A549 (cell line): Measurements from ENCODE around the gene KRT7. TPM values are rescaled to one million over a fixed set of nuclear protein-coding genes. Genes with fewer than 3 reads are reported as not detected.

Source experiments
- ATAC-seq, 2 experiments: fragments of 200-7000 bp in 1 of 2; fragments of >200 bp in 1 of 2; cut with Nextera tagmentation in 1 of 2; cut with Tn5 transposase in 1 of 2; 3 replicates each; pipeline versions ENCODE4 v1.8.0 to v1.9.1; 2018 to 2020; ENCODE audit warnings: mild to moderate bottlenecking in 1 of 2, moderate library complexity in 1 of 2
- CTCF ChIA-PET: fragments of 300-600 bp; sonication (Branson Sonifier 250); formaldehyde crosslinking; extraction: SDS; loops from one replicate; lab custom pipeline; 2021; ENCODE audit warnings: antibody characterized with exemption, inconsistent platforms; lab: Yijun Ruan, JAX
- POLR2A ChIA-PET: fragments of 350-600 bp; formaldehyde crosslinking; extraction: SDS; loops from one replicate; lab custom pipeline; 2021; ENCODE audit warnings: antibody characterized with exemption, inconsistent platforms; lab: Yijun Ruan, JAX
- DNase-seq, 2 experiments: peaks; one replicate each; pipeline versions ENCODE4 v3.0.0 to v3.0.0-alpha.2; 2011 to 2016; ENCODE audit warnings: low read depth in 1 of 2, low spot score in 1 of 2
- FAIRE-seq: peaks from 2 replicates; lab custom pipeline; 2011; peaks lifted over from hg19 to GRCh38; lab: Jason Lieb, UNC
- H3K27ac ChIP-seq, 2 experiments: fragments of >200 bp; sonication (Bioruptor Twin); formaldehyde crosslinking; 3 replicates each; pipeline ENCODE4 v1.5.1; 2016 to 2017
- H3K4me1 ChIP-seq: fragments of >200 bp; sonication (Bioruptor Twin); formaldehyde crosslinking; 3 replicates; pipeline ENCODE4 v1.6.1; 2016
- H3K4me2 ChIP-seq: fragments of >200 bp; sonication (Bioruptor Twin); formaldehyde crosslinking; 3 replicates; pipeline ENCODE4 v1.6.1; 2016
- H3K4me3 ChIP-seq: fragments of >200 bp; sonication (Bioruptor Twin); formaldehyde crosslinking; 3 replicates; pipeline ENCODE4 v1.5.1; 2016
- H3K9me3 ChIP-seq: fragments of >200 bp; sonication (Bioruptor Twin); formaldehyde crosslinking; 3 replicates; pipeline ENCODE4 v1.6.1; 2016
- BHLHE40 ChIP-seq: IDR thresholded peaks from 2 replicates; pipeline ENCODE4 v1.6.1; 2012; ENCODE audit warnings: low read depth, low read length, inconsistent platforms
- CEBPB ChIP-seq, 2 experiments: fragments of >200 bp in 1 of 2; sonication (Bioruptor Twin) in 1 of 2; formaldehyde crosslinking in 1 of 2; IDR thresholded peaks; 2 replicates each; pipeline ENCODE4 v1.6.1; 2012 to 2016
- CHD4 ChIP-seq: fragments of 200-600 bp; sonication (generic); IDR thresholded peaks from 2 replicates; pipeline ENCODE4 v1.6.1; 2016; ENCODE audit warnings: antibody characterized with exemption, mild to moderate bottlenecking, borderline replicate concordance
- EP300 ChIP-seq, 2 experiments: fragments of >200 bp; sonication (Bioruptor Twin); formaldehyde crosslinking; IDR thresholded peaks; 2 replicates in 1 of 2; 3 replicates in 1 of 2; pipeline ENCODE4 v1.6.1; 2016 to 2017
- ESRRA ChIP-seq: fragments of 150-350 bp; IDR thresholded peaks from 2 replicates; pipeline ENCODE4 v1.6.1; 2014; ENCODE audit warnings: mild to moderate bottlenecking, low read length, borderline replicate concordance
- FOSL2 ChIP-seq, 2 experiments: fragments of 450-650 bp in 1 of 2; fragments of >200 bp in 1 of 2; sonication (Bioruptor Twin) in 1 of 2; formaldehyde crosslinking; IDR thresholded peaks; 2 replicates each; pipeline versions ENCODE4 v1.5.0 to v1.6.1; 2016 to 2020; ENCODE audit warnings: mild to moderate bottlenecking in 1 of 2, moderate library complexity in 1 of 2
- HDAC2 ChIP-seq: fragments of 200-600 bp; sonication (generic); IDR thresholded peaks from 2 replicates; pipeline ENCODE4 v1.6.1; 2016
- HOXA7 ChIP-seq: fragments of 250-450 bp; sonication (Bioruptor Pico); IDR thresholded peaks from 2 replicates; pipeline ENCODE4 v1.5.0; 2020; ENCODE audit warnings: mild to moderate bottlenecking, moderate library complexity
- JUN ChIP-seq, 2 experiments: fragments of >200 bp; sonication (Bioruptor Twin); formaldehyde crosslinking; IDR thresholded peaks; 2 replicates in 1 of 2; 3 replicates in 1 of 2; pipeline ENCODE4 v1.6.1; 2016 to 2017
- JUNB ChIP-seq: fragments of >200 bp; sonication (Bioruptor Twin); formaldehyde crosslinking; IDR thresholded peaks from 2 replicates; pipeline ENCODE4 v1.6.1; 2016
- MAFK ChIP-seq: fragments of 450-650 bp; IDR thresholded peaks from 2 replicates; pipeline ENCODE4 v1.6.1; 2014; ENCODE audit not compliant: partially characterized antibody
- MAX ChIP-seq: IDR thresholded peaks from 2 replicates; pipeline ENCODE4 v1.6.1; 2012
- MYC ChIP-seq: IDR thresholded peaks from 2 replicates; pipeline ENCODE4 v1.6.1; 2012; ENCODE audit warnings: mild to moderate bottlenecking, inconsistent platforms, low read length, improper control_type of control experiment, borderline replicate concordance
- NFE2L2 ChIP-seq: fragments of 150-350 bp; conservative IDR thresholded peaks from 2 replicates; pipeline ENCODE4 v1.6.1; 2014; ENCODE audit warnings: low read length
- POLR2A ChIP-seq: IDR thresholded peaks from 2 replicates; pipeline ENCODE4 v1.6.1; 2012; ENCODE audit warnings: mild to moderate bottlenecking, low read length
- POLR2AphosphoS2 ChIP-seq: conservative IDR thresholded peaks from 2 replicates; pipeline ENCODE4 v1.6.1; 2012; ENCODE audit warnings: low read length, improper control_type of control experiment, inconsistent platforms
- RAD21 ChIP-seq, 2 experiments: fragments of >200 bp in 1 of 2; sonication (Bioruptor Twin) in 1 of 2; formaldehyde crosslinking in 1 of 2; IDR thresholded peaks in 1 of 2; conservative IDR thresholded peaks in 1 of 2; 2 replicates in 1 of 2; 3 replicates in 1 of 2; pipeline ENCODE4 v1.6.1; 2012 to 2018; ENCODE audit warnings: inconsistent platforms in 1 of 2
- RCOR1 ChIP-seq: fragments of 150-350 bp; IDR thresholded peaks from 2 replicates; pipeline ENCODE4 v1.6.1; 2014; ENCODE audit warnings: antibody characterized with exemption, low read length, low read depth
- RFX5 ChIP-seq: fragments of 450-650 bp; IDR thresholded peaks from 2 replicates; pipeline ENCODE4 v1.7.1; 2014; ENCODE audit warnings: antibody characterized with exemption, mild to moderate bottlenecking, moderate library complexity
- SMC3 ChIP-seq: fragments of >200 bp; sonication (Bioruptor Twin); formaldehyde crosslinking; IDR thresholded peaks from 3 replicates; pipeline ENCODE4 v1.6.1; 2018; ENCODE audit warnings: inconsistent platforms
- ZC3H11A ChIP-seq: fragments of 450-650 bp; IDR thresholded peaks from 2 replicates; pipeline ENCODE4 v1.6.1; 2014; ENCODE audit warnings: antibody characterized with exemption, mild to moderate bottlenecking
- WGBS: methylation state at CpG from one replicate; pipeline ENCODE4 v1.1.6; 2017; ENCODE audit errors: missing lambda C conversion rate; 5-methylcytosine and 5-hydroxymethylcytosine counted together
- polyA plus RNA-seq, 4 experiments: library from polyadenylated mRNA; depleted of rRNA in 3 of 4; stranded (reverse); fragments of >200 nt; fragmentation: RNase III in 1 of 4; extraction: RNeasy Plus Mini Kit Qiagen cat#74134 plus additional on column Dnase treatment in 1 of 4; gene quantifications; 2 replicates in 3 of 4; 3 replicates in 1 of 4; pipeline ENCODE4 v1.2.3, GENCODE V29; 2011 to 2017
- TF ChIP-seq, protein P1 (sequence below): fragments of 250-450 bp; sonication (Bioruptor Pico); IDR thresholded peaks from 2 replicates; pipeline ENCODE4 v1.5.0; 2021; ENCODE audit warnings: mild to moderate bottlenecking, moderate library complexity, borderline replicate concordance
- TF ChIP-seq, protein P2 (sequence below): fragments of >200 bp; sonication (Bioruptor Twin); formaldehyde crosslinking; IDR thresholded peaks from 2 replicates; pipeline ENCODE4 v1.6.1; 2016

KRT7 gene
- polyA plus RNA-seq, 2 of the 4 experiments (the other 2 are of a cell fraction) = 2,623 to 3,055 TPM

GRCh38 chr12:52221912-52222457, 11.1 kb upstream of the KRT7 start (continued):
- TF ChIP-seq NFE2L2 (no peak), JUN (IDR thresholded peaks at IDR 0.05) (peak in 1 of 2 experiments; percentile 48; a peak in 2 of 5 replicates)

DNA sequence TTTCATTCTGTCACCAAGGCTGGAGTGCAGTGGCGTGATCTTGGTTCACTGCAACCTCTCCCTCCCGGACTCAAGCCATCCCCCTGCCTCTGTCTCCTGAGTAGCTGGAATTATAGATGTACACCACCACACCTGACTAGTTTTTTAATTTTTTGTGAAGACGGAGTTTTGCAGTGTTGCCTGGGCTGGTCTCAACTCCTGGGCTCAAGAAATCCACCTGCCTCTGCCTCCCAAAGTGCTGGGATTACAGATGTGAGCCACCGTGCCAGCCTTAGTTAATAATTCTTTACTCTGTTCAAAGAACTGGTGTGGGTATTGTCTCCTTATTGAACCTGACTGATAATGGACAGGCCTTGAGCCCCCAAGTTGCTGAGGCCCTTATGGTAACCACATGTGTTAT, 10.4 kb upstream of the KRT7 start:
- ChIA-PET CTCF (interaction anchor here (1.0 to 9.7 kb wide), 19 partner anchors 13 to 652 kb away, joined by 3 to 182 read pairs (median 13); partner anchors contain the start of genes KRT7, KRT80 and KRT83), POLR2A (interaction anchor here (0.8 to 1.5 kb wide), 8 partner anchors 8 to 726 kb away, joined by 3 to 10 read pairs (median 4); partner anchors contain the start of genes KRT18, KRT7 and KRT80)
- Histone ChIP-seq H3K9me3 (no peaks in the 10 kb centered on the region), H3K4me3 (no peak overlapping the region), H3K4me1 (peaks cover 55% of the 10 kb centered on the region), H3K4me2 (peak overlapping the region; percentile 71), H3K27ac (peak overlapping the region; percentile 82 to 90)
- TF ChIP-seq ZC3H11A = no peak
- no peak for TF ChIP-seq JUNB
- TF ChIP-seq EP300 (IDR thresholded peaks at IDR 0.05) = no peak
- peak; percentile 49 for FAIRE-seq
- DNase-seq = no peak
- peak in 1 of 2 experiments; percentile 38; a peak in 3 of 6 replicates for ATAC-seq
- WGBS = 36% methylated on average over 4 of the region's 4 CpGs

DNA sequence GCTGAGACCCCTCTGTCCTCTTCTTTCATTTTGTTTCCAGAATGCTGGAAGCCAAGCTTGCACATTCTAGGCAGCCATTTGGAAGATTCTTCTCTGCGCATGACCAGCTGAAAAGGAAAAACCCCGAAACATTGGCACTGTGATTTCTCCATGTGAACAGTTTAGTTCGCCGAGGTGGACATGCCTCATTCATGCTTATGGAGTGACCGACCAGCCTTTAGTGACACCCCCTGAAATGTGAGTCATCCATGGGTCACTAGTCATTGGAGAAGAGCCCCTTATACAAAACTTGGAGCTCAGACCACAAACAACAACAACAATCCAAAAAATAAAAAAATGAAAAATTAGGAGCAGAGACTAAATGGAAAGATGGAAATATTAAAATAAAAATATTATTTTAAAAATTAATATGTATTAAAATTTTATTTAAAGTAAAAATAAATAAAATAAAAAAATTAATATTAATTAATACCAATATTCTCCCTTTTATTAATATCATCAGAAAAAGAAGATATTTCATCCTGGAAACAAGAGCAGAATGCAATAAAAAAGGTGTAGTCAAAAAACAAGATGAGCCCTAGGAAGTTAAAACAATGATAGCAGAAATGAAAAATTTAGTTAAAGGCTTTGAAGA, 9.5 kb upstream of the KRT7 start:
- Histone ChIP-seq H3K4me3 (no peak overlapping the region), H3K9me3 (no peaks in the 10 kb centered on the region), H3K4me2 (peak overlapping the region; percentile 71)
- FAIRE-seq (no peak), ATAC-seq (no peak)
- WGBS = 79% methylated on average over 5 of the region's 5 CpGs
- CTCF ChIA-PET = interaction anchor here (0.6 to 9.7 kb wide), 12 partner anchors 12 to 656 kb away, joined by 3 to 182 read pairs (median 14); partner anchors contain the start of genes KRT7 and KRT80
- TF ChIP-seq HDAC2 = no peak
- no peak for TF ChIP-seq FOSL2 (IDR thresholded peaks at IDR 0.05)
- peak; percentile 21; the same call in 1 of the 2 replicates for TF ChIP-seq FOSL2 (CRISPR knock-in tag; IDR thresholded peaks at IDR 0.05)
- TF ChIP-seq, all 56 proteins: peak for 1
- DNase-seq = no peak
- Histone ChIP-seq H3K27ac (peak overlapping the region; percentile 82 to 90), H3K4me1 (peaks cover 55% of the 10 kb centered on the region)
- POLR2A ChIA-PET = no interaction called here

DNA sequence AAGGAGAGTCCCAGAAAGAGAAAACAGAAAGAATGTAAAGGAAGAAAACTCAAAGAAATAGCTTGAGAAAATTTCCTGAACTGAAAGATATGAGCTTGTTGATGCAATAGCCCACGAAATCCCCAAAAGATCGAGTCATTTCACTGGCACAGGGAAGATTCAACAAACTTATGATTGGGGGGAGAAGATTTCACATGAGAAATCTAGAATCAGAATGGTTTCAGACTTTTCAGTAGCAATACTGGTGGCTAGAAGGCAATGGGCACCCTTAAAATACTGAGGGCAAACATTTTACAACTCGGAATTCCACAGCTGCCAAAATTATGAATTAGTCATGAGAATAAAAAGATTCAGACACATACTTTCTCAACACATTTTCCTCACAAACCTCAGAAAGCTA, 8.9 kb upstream of the KRT7 start:
- DNase-seq (no peak), FAIRE-seq (no peak), ATAC-seq (no peak)
- CTCF ChIA-PET = interaction anchor here (0.7 to 9.7 kb wide), 9 partner anchors 12 to 656 kb away, joined by 4 to 182 read pairs (median 7); partner anchors contain the start of gene KRT7
- Histone ChIP-seq H3K4me2 (peak overlapping the region; percentile 20; the same call in 2 of the 3 replicates), H3K4me1 (peaks cover 61% of the 10 kb centered on the region), H3K27ac (peak overlapping the region; percentile 77 to 82), H3K4me3 (no peak overlapping the region), H3K9me3 (no peaks in the 10 kb centered on the region)
- TF ChIP-seq CEBPB (IDR thresholded peaks at IDR 0.05) (peak in 1 of 2 experiments; percentile 24; a peak in 1 of 4 replicates), MYC (no peak)
- POLR2A ChIA-PET = no interaction called here
- WGBS = 27% methylated on average over 3 of the region's 3 CpGs

GRCh38 chr12:52225752-52226151, 7.3 kb upstream of the KRT7 start:
- CTCF ChIA-PET = interaction anchor here (0.6 to 9.7 kb wide), 13 partner anchors 10 to 743 kb away, joined by 3 to 182 read pairs (median 4); partner anchors contain the start of genes KRT7 and KRT80
- DNase-seq = no peak
- H3K27ac ChIP-seq = peak overlapping the region in 1 of 2 experiments; percentile 77; a peak in 3 of 6 replicates
- H3K9me3 ChIP-seq = no peaks in the 10 kb centered on the region
- TF ChIP-seq ZC3H11A (no peak), MYC (no peak), CHD4 (no peak), MAFK (no peak), ESRRA (no peak), HOXA7 (CRISPR knock-in tag) (no peak), MAX (no peak), POLR2AphosphoS2 (no peak), SMC3 (no peak), FOSL2 (IDR thresholded peaks at IDR 0.05) (no peak), FOSL2 (CRISPR knock-in tag; IDR thresholded peaks at IDR 0.05) (no peak), RAD21 (conservative IDR thresholded peaks at IDR 0.05 in 1 of 2, IDR thresholded peaks at IDR 0.05 in 1 of 2) (no peak), RCOR1 (no peak), RFX5 (no peak), POLR2A (no peak), BHLHE40 (no peak)
- TF ChIP-seq, protein P1, sequence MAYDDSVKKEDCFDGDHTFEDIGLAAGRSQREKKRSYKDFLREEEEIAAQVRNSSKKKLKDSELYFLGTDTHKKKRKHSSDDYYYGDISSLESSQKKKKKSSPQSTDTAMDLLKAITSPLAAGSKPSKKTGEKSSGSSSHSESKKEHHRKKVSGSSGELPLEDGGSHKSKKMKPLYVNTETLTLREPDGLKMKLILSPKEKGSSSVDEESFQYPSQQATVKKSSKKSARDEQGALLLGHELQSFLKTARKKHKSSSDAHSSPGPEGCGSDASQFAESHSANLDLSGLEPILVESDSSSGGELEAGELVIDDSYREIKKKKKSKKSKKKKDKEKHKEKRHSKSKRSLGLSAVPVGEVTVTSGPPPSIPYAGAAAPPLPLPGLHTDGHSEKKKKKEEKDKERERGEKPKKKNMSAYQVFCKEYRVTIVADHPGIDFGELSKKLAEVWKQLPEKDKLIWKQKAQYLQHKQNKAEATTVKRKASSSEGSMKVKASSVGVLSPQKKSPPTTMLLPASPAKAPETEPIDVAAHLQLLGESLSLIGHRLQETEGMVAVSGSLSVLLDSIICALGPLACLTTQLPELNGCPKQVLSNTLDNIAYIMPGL (CRISPR knock-in tag) = no peak
- TF ChIP-seq, protein P2, sequence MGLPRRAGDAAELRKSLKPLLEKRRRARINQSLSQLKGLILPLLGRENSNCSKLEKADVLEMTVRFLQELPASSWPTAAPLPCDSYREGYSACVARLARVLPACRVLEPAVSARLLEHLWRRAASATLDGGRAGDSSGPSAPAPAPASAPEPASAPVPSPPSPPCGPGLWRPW = no peak
- TF ChIP-seq, all 56 proteins: peak for 0
- WGBS = 94% methylated on average over 4 of the region's 4 CpGs
- FAIRE-seq (no peak), ATAC-seq (no peak)
- peaks cover 65% of the 10 kb centered on the region for H3K4me1 ChIP-seq
- POLR2A ChIA-PET = interaction anchor here (0.6 to 1.0 kb wide), 4 partner anchors 12 to 53 kb away, joined by 3 to 5 read pairs (median 3); no protein-coding TSS in a partner anchor
- H3K4me3 ChIP-seq = no peak overlapping the region
- no peak overlapping the region for H3K4me2 ChIP-seq
